ENCODE data around the gene TBC1D20. TPM values are rescaled to one million over a fixed set of nuclear protein-coding genes. Genes with fewer than 3 reads are reported as not detected.
A peak's percentile ranks its signal among the peaks of the same experiment; 100 is the strongest.

TBC1D20 gene
- total RNA-seq, 4 donors from 2014 or later = 38.1 to 43.6 (median 42.8) TPM

DNA sequence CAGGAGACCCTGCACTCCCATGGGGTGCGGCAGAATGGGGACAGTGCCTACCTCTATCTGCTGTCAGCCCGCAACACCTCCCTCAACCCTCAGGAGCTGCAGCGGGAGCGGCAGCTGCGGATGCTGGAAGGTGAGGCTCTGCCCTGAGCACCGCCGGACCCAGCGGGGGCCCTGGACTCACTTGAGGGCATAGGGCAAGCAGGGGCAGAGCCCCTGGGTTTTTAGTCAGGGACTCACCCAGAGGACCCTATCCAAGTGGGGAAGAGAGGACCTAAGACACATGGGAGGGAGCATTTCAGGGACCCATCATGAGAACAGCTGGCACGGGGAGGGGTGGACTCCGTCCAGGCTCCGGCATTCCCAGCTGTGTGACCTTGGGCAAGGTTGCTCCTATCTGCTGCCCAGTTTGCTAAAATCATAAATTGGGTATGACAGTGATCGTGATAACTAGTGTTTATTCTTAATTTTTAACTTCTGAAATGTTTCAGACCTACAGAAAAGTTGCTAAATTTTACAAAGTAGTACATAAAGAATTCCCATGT is 44.5 kb downstream of the TBC1D20 start:
- peak in 1 of 3 donors; percentile 28 for DNase-seq
- TF ChIP-seq POLR2A (IDR thresholded peaks at IDR 0.05) (no peak), CTCF (IDR thresholded peaks at IDR 0.05) (no peak)
- no peak overlapping the region for H3K4me3 ChIP-seq
- peaks cover 0 to 63% (median 3%) of the 10 kb centered on the region in 3 donors for H3K36me3 ChIP-seq
- no peaks in the 10 kb centered on the region for H3K9me3 ChIP-seq
- no peaks in the 10 kb centered on the region for H3K4me1 ChIP-seq
- no peak overlapping the region for H3K27ac ChIP-seq
- H3K27me3 ChIP-seq = no peaks in the 10 kb centered on the region

GRCh38 chr20:416950-417800 is 45.2 kb downstream of the TBC1D20 start:
- Histone ChIP-seq H3K27ac (no peak overlapping the region), H3K4me3 (no peak overlapping the region), H3K36me3 (peaks cover 0 to 62% (median 3%) of the 10 kb centered on the region in 3 donors), H3K9me3 (no peaks in the 10 kb centered on the region), H3K4me1 (no peaks in the 10 kb centered on the region), H3K27me3 (no peaks in the 10 kb centered on the region)
- DNase-seq = peak in 1 of 3 donors; percentile 36
- TF ChIP-seq CTCF (IDR thresholded peaks at IDR 0.05) = no peak
- no peak for TF ChIP-seq POLR2A (IDR thresholded peaks at IDR 0.05)

DNA sequence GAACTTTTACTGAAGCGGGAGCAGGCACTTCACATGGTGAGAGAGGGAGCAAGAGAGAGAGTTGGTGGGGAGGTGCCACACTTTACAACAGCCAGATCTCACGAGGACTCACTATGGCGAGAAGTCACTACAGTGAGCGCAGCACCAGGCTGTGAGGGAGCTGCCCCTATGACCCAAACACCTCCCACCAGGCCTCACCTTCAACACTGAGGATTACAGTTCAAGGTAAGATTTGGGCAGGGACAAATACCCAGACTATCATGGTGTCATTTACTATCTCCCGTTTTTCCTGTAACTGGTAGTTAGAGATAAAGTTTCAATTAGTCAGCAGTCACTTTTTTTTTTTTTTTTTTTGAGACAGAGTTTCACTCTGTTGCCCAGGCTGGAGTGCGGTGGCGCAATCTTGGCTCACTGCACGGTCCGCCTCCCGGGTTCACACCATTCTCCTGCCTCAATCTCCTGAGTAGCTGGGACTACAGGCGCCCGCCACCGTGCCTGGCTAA is 46.5 kb downstream of the TBC1D20 start:
- peak in 1 of 3 donors; percentile 47 for DNase-seq
- H3K9me3 ChIP-seq = no peaks in the 10 kb centered on the region
- peaks cover 0 to 62% (median 2%) of the 10 kb centered on the region in 3 donors for H3K36me3 ChIP-seq
- TF ChIP-seq CTCF (IDR thresholded peaks at IDR 0.05) (no peak), POLR2A (IDR thresholded peaks at IDR 0.05) (no peak)
- H3K27ac ChIP-seq = no peak overlapping the region
- no peaks in the 10 kb centered on the region for H3K27me3 ChIP-seq
- no peak overlapping the region for H3K4me3 ChIP-seq
- no peaks in the 10 kb centered on the region for H3K4me1 ChIP-seq

DNA sequence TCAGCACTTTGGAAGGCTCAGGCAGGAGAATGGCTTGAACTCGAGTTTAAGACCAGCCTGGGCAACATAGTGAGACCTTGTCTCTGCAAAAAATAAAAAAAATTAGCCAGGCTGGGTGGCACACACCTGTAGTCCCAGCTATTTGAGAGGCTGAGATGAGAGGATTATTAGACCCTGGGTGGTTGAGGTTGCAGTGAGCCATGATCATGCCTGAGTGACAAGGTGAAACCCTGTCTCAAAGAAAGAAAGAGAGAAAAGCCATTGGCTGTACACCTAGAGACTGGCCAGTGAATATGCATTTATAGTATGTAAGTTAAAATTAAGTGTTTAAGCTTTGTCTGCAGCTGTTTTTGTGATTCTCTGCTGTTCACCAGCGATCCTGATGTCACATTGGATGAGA is 48.2 kb downstream of the TBC1D20 start:
- peaks cover 0 to 13% (median 8%) of the 10 kb centered on the region in 4 donors for H3K4me1 ChIP-seq
- DNase-seq = no peak
- H3K9me3 ChIP-seq = no peaks in the 10 kb centered on the region
- TF ChIP-seq CTCF (IDR thresholded peaks at IDR 0.05) (no peak), POLR2A (IDR thresholded peaks at IDR 0.05) (no peak)
- peaks cover 0 to 49% (median 0%) of the 10 kb centered on the region in 3 donors for H3K36me3 ChIP-seq
- H3K27me3 ChIP-seq = no peaks in the 10 kb centered on the region
- H3K27ac ChIP-seq = no peak overlapping the region
- H3K4me3 ChIP-seq = no peak overlapping the region

DNA sequence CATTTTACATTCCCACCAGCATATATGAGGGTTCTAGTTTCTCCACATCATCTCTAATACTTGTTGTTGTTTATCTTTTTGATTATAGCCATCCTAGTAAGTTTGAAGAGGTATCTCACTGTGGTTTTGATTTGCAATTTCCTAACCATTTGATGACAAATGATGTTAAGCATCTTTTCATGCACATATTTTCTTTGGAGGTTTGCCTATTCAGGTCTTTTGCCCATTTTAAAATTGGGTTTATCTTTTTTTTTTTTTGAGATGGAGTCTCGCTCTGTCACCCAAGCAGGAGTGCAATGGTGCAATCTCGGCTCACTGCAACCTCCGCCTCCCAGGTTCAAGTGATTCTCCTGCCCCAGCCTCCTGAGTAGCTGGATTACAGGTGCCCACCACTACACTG is 50.3 kb downstream of the TBC1D20 start:
- Histone ChIP-seq H3K36me3 (peaks cover 0 to 30% (median 0%) of the 10 kb centered on the region in 3 donors), H3K4me1 (peaks cover 0 to 18% (median 11%) of the 10 kb centered on the region in 4 donors), H3K27me3 (no peaks in the 10 kb centered on the region), H3K9me3 (no peaks in the 10 kb centered on the region), H3K4me3 (no peak overlapping the region), H3K27ac (no peak overlapping the region)
- DNase-seq = no peak
- TF ChIP-seq CTCF (IDR thresholded peaks at IDR 0.05) (no peak), POLR2A (IDR thresholded peaks at IDR 0.05) (no peak)

All from Peyer's patch (tissue), 4 donors.